Effector memory CD4-positive, alpha-beta T cell (primary cell): Measurements from ENCODE around the gene NLRC3.

Experiments
- DNase-seq, 3 donors: peaks; one replicate each; pipeline ENCODE4 v3.0.0-alpha.2; 2020
- H3K27ac ChIP-seq: 2 replicates; pipeline ENCODE4 v1.7.0; 2013; ENCODE audit warnings: mild to moderate bottlenecking, low read length, moderate library complexity; ENCODE audit not compliant: insufficient read depth, poor library complexity, severe bottlenecking
- H3K27me3 ChIP-seq: replicated peaks from 2 replicates; pipeline ENCODE4 v1.7.0; 2013; ENCODE audit warnings: mild to moderate bottlenecking, low read length; ENCODE audit not compliant: insufficient read depth, control insufficient read depth, poor library complexity, severe bottlenecking
- H3K36me3 ChIP-seq: 2 replicates; pipeline ENCODE4 v1.7.0; 2013; ENCODE audit warnings: mild to moderate bottlenecking, low read length, moderate library complexity; ENCODE audit not compliant: control insufficient read depth, insufficient read depth
- H3K4me1 ChIP-seq: 2 replicates; pipeline ENCODE4 v1.7.0; 2013; ENCODE audit warnings: low read length, mild to moderate bottlenecking; ENCODE audit not compliant: control insufficient read depth, insufficient read depth, poor library complexity, severe bottlenecking
- H3K4me3 ChIP-seq: 2 replicates; pipeline ENCODE4 v1.7.0; 2013; ENCODE audit warnings: low read length, low read depth, mild to moderate bottlenecking; ENCODE audit not compliant: insufficient read depth, poor library complexity, severe bottlenecking
- H3K9me3 ChIP-seq: 2 replicates; pipeline ENCODE4 v1.7.0; 2013; ENCODE audit warnings: mild to moderate bottlenecking, low read length, moderate library complexity; ENCODE audit not compliant: control insufficient read depth

The NLRC3 gene

GRCh38 chr16:3520413-3520812 lies 56.8 kb downstream of the NLRC3 start:
- Histone ChIP-seq H3K36me3 (peaks cover 33% of the 10 kb centered on the region), H3K27ac (no peak overlapping the region), H3K9me3 (no peaks in the 10 kb centered on the region), H3K4me1 (no peaks in the 10 kb centered on the region), H3K27me3 (no peaks in the 10 kb centered on the region), H3K4me3 (no peak overlapping the region)
- DNase-seq: no peak

GRCh38 chr16:3519581-3519980 lies 57.6 kb downstream of the NLRC3 start:
- Histone ChIP-seq H3K4me1 (no peaks in the 10 kb centered on the region), H3K36me3 (peaks cover 40% of the 10 kb centered on the region)
- no peak for DNase-seq

GRCh38 chr16:3518986-3519348 lies 58.2 kb downstream of the NLRC3 start:
- H3K9me3 ChIP-seq: no peaks in the 10 kb centered on the region
- no peak overlapping the region for H3K4me3 ChIP-seq
- H3K36me3 ChIP-seq: peaks cover 45% of the 10 kb centered on the region
- no peaks in the 10 kb centered on the region for H3K27me3 ChIP-seq
- no peaks in the 10 kb centered on the region for H3K4me1 ChIP-seq
- H3K27ac ChIP-seq: no peak overlapping the region
- DNase-seq: no peak

More at GRCh38 chr16:3519581-3519980, 57.6 kb downstream of the NLRC3 start:
- H3K27ac ChIP-seq: no peak overlapping the region
- H3K9me3 ChIP-seq: no peaks in the 10 kb centered on the region
- no peak overlapping the region for H3K4me3 ChIP-seq
- H3K27me3 ChIP-seq: no peaks in the 10 kb centered on the region

GRCh38 chr16:3518292-3518985 lies 58.8 kb downstream of the NLRC3 start:
- H3K27me3 ChIP-seq: no peaks in the 10 kb centered on the region
- no peaks in the 10 kb centered on the region for H3K4me1 ChIP-seq
- no peak overlapping the region for H3K27ac ChIP-seq
- DNase-seq: no peak
- peaks cover 45% of the 10 kb centered on the region for H3K36me3 ChIP-seq
- H3K4me3 ChIP-seq: no peak overlapping the region
- H3K9me3 ChIP-seq: no peaks in the 10 kb centered on the region

- DNase-seq: no peak
- Histone ChIP-seq H3K27me3 (no peaks in the 10 kb centered on the region), H3K36me3 (peaks cover 45% of the 10 kb centered on the region), H3K27ac (no peak overlapping the region), H3K9me3 (no peaks in the 10 kb centered on the region), H3K4me1 (peaks cover 8% of the 10 kb centered on the region), H3K4me3 (no peak overlapping the region)
These were observed 61.3 kb downstream of the NLRC3 start for GRCh38 chr16:3515897-3516296.

- peaks cover 39% of the 10 kb centered on the region for H3K36me3 ChIP-seq
- no peaks in the 10 kb centered on the region for H3K9me3 ChIP-seq
- DNase-seq: no peak
- peaks cover 17% of the 10 kb centered on the region for H3K4me1 ChIP-seq
- H3K4me3 ChIP-seq: no peak overlapping the region
- no peak overlapping the region for H3K27ac ChIP-seq
- no peaks in the 10 kb centered on the region for H3K27me3 ChIP-seq
These were observed 62.6 kb downstream of the NLRC3 start for GRCh38 chr16:3514621-3515020.

GRCh38 chr16:3513892-3514583 lies 63.2 kb downstream of the NLRC3 start:
- Histone ChIP-seq H3K4me3 (no peak overlapping the region), H3K27ac (no peak overlapping the region), H3K36me3 (peaks cover 37% of the 10 kb centered on the region), H3K9me3 (no peaks in the 10 kb centered on the region), H3K27me3 (no peaks in the 10 kb centered on the region), H3K4me1 (peaks cover 22% of the 10 kb centered on the region)
- no peak for DNase-seq

GRCh38 chr16:3511286-3512180 lies 65.7 kb downstream of the NLRC3 start:
- peaks cover 29% of the 10 kb centered on the region for H3K36me3 ChIP-seq
- DNase-seq: no peak
- H3K27me3 ChIP-seq: no peaks in the 10 kb centered on the region
- peak overlapping the region; percentile 31 for H3K27ac ChIP-seq
- peaks cover 30% of the 10 kb centered on the region for H3K4me1 ChIP-seq
- no peak overlapping the region for H3K4me3 ChIP-seq
- H3K9me3 ChIP-seq: no peaks in the 10 kb centered on the region

- Histone ChIP-seq H3K27me3 (no peaks in the 10 kb centered on the region), H3K36me3 (peaks cover 23% of the 10 kb centered on the region), H3K27ac (peak overlapping the region; percentile 27), H3K4me3 (no peak overlapping the region), H3K9me3 (no peaks in the 10 kb centered on the region), H3K4me1 (peaks cover 30% of the 10 kb centered on the region)
- DNase-seq: no peak
These were observed 66.8 kb downstream of the NLRC3 start for GRCh38 chr16:3510416-3510815.
